HepG2 (cell line): ENCODE measurements around the gene ZNF714. TPM values are rescaled to one million over a fixed set of nuclear protein-coding genes. Genes with fewer than 3 reads are reported as not detected.

Experiments
- CEBPG ChIP-seq: IDR thresholded peaks from 2 replicates; pipeline ENCODE4 v1.6.1; 2016
- EZH2 ChIP-seq: conservative IDR thresholded peaks from 2 replicates; pipeline ENCODE4 v1.6.1; 2012; ENCODE audit warnings: mild to moderate bottlenecking, low read depth, low read length, moderate library complexity
- HOXD1 ChIP-seq: sonication (generic); formaldehyde crosslinking; IDR thresholded peaks from 2 replicates; pipeline ENCODE4 v1.5.0; 2020; ENCODE audit warnings: missing genetic modification reagents
- KDM5A ChIP-seq: fragments of 200-600 bp; sonication (generic); IDR thresholded peaks from 2 replicates; pipeline ENCODE4 v1.7.0; 2018; ENCODE audit warnings: antibody characterized with exemption, mild to moderate bottlenecking, low read length, borderline replicate concordance
- KLF15 ChIP-seq: sonication (generic); formaldehyde crosslinking; IDR thresholded peaks from 2 replicates; pipeline ENCODE4 v1.8.1; 2023; ENCODE audit warnings: borderline replicate concordance, mild to moderate bottlenecking, inconsistent platforms, missing genetic modification reagents, mixed read lengths
- KMT2A ChIP-seq: sonication (generic); formaldehyde crosslinking; IDR thresholded peaks from 2 replicates; pipeline ENCODE4 v1.4.0; 2020; ENCODE audit warnings: missing genetic modification reagents
- MEF2D ChIP-seq: sonication (generic); formaldehyde crosslinking; IDR thresholded peaks from 2 replicates; pipeline ENCODE4 v1.5.1; 2020; ENCODE audit warnings: mild to moderate bottlenecking, missing genetic modification reagents
- PCBP1 ChIP-seq: fragments of 200-400 bp; formaldehyde crosslinking; IDR thresholded peaks from 2 replicates; pipeline ENCODE4 v1.6.1; 2017; ENCODE audit warnings: mild to moderate bottlenecking, low read depth, low read length, borderline replicate concordance
- PHF21A ChIP-seq: sonication (generic); formaldehyde crosslinking; IDR thresholded peaks from 2 replicates; pipeline ENCODE4 v1.5.0; 2020; ENCODE audit warnings: mild to moderate bottlenecking, missing genetic modification reagents
- YY1 ChIP-seq: IDR thresholded peaks from 2 replicates; pipeline ENCODE4 v1.6.1; 2011; ENCODE audit warnings: low read length, low read depth, moderate library complexity, mild to moderate bottlenecking; ENCODE audit not compliant: insufficient read depth, insufficient replicate concordance
- ZNF292 ChIP-seq: sonication (generic); formaldehyde crosslinking; IDR thresholded peaks from 2 replicates; pipeline ENCODE4 v1.8.1; 2022; ENCODE audit warnings: mild to moderate bottlenecking, low read depth, missing genetic modification reagents, borderline replicate concordance
- ZNF367 ChIP-seq: sonication (generic); formaldehyde crosslinking; IDR thresholded peaks from 2 replicates; pipeline ENCODE4 v1.4.0; 2020; ENCODE audit warnings: missing genetic modification reagents, borderline replicate concordance
- ZNF737 ChIP-seq: sonication (generic); formaldehyde crosslinking; IDR thresholded peaks from 2 replicates; pipeline ENCODE4 v1.5.0; 2020; ENCODE audit warnings: missing genetic modification reagents, mild to moderate bottlenecking, borderline replicate concordance
- ZSCAN22 ChIP-seq: sonication (generic); formaldehyde crosslinking; IDR thresholded peaks from 2 replicates; pipeline ENCODE4 v1.4.0; 2020; ENCODE audit warnings: mild to moderate bottlenecking, missing genetic modification reagents
- polyA plus RNA-seq, 8 experiments: library from polyadenylated mRNA; depleted of rRNA in 3 of 8; stranded (reverse) in 7 of 8; unstranded in 1 of 8; fragments of >200 nt; fragmentation: Illumina TruSeq in 4 of 8; extraction: Trizol in 4 of 8; gene quantifications; 2 replicates each; pipeline versions ENCODE4 v1.2.1 to v1.2.3, GENCODE V29; 2011 to 2016; ENCODE audit warnings: low read depth in 4 of 8, missing spikeins in 1 of 8, mixed read lengths in 1 of 8; ENCODE audit not compliant: insufficient read depth in 1 of 8
- total RNA-seq, 5 experiments: library from RNA; depleted of rRNA; stranded (reverse); fragments of >200 nt; fragmentation: Illumina TruSeq; extraction: Trizol; gene quantifications; 2 replicates each; pipeline ENCODE4 v1.2.3, GENCODE V29; 2016; ENCODE audit warnings: low read depth in 1 of 5
- TF ChIP-seq, protein P1 (sequence below): sonication (generic); formaldehyde crosslinking; IDR thresholded peaks from 2 replicates; pipeline ENCODE4 v1.4.0; 2020; ENCODE audit warnings: low read depth, mild to moderate bottlenecking, missing genetic modification reagents
- TF ChIP-seq, protein P2 (sequence below): sonication (generic); formaldehyde crosslinking; IDR thresholded peaks from 2 replicates; pipeline ENCODE4 v1.8.1; 2023; ENCODE audit warnings: missing genetic modification reagents, mild to moderate bottlenecking, borderline replicate concordance
- TF ChIP-seq, protein P3 (sequence below): sonication (generic); formaldehyde crosslinking; IDR thresholded peaks from 2 replicates; pipeline ENCODE4 v1.5.0; 2020; ENCODE audit warnings: mild to moderate bottlenecking, missing genetic modification reagents, moderate library complexity
- TF ChIP-seq, protein P4 (sequence below): sonication (generic); formaldehyde crosslinking; conservative IDR thresholded peaks from 2 replicates; pipeline ENCODE4 v1.8.0; 2022; ENCODE audit warnings: mild to moderate bottlenecking, moderate library complexity, missing genetic modification reagents
- TF ChIP-seq, protein P5 (sequence below): sonication (generic); formaldehyde crosslinking; IDR thresholded peaks from 2 replicates; pipeline ENCODE4 v1.4.0; 2020; ENCODE audit warnings: missing genetic modification reagents, borderline replicate concordance

The ZNF714 gene
- total and polyA plus RNA-seq, 2 of the 13 experiments (the other 11 are each of a cell fraction or from before 2014, with no cell fraction given): 6.7 to 27.8 TPM

DNA sequence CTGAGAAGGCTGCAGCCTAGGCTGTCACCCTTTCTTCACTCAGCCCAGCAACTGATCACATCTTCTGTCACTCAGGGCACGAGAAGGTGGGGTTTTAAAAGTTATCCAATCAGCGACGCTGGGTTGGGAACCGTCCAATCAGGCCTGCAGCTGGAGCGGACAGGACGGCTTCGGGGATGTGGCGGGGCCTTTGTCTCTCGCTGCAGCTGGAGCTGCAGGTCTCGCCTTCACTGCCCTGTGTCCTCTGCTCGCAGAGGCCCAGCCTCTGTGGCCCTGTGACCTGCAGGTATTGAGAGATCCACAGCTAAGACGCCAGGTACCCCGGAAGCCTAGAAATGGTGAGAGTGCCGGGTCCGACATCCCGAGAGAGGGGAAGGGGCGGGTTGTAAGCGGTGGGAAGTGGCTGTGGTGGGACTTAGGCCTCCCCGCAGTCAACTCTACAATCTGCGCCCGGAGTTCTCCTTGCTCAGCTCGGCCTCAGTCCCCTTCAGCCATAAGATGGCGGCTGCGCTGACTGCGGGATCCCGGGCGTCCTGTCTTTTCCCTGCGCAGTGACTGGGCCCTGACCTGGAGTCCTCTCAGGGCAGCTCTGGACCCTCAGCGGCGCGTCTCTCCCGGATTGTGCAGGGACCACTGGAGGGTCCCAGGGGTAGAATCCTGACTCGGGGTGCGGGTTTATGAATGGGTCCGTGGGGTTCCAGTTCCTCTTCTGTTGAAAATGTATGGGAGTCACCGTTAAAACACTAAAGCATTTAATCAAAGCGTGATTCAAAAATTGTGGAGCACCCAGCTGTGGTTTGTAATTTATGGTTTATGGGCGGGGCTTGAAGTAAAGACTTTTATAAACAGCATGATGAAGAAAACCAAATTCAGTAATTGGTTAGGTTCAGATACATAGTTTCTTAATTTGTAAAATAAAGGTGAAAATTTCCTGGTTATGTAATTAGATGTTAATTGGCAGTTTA lies at the start of gene ZNF714 (continued):
- TF ChIP-seq, protein P1, sequence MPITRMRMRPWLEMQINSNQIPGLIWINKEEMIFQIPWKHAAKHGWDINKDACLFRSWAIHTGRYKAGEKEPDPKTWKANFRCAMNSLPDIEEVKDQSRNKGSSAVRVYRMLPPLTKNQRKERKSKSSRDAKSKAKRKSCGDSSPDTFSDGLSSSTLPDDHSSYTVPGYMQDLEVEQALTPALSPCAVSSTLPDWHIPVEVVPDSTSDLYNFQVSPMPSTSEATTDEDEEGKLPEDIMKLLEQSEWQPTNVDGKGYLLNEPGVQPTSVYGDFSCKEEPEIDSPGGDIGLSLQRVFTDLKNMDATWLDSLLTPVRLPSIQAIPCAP (CRISPR knock-in tag): no peak
- no peak for TF ChIP-seq ZNF737
- no peak for TF ChIP-seq HOXD1
- no peak for TF ChIP-seq KLF15 (CRISPR knock-in tag)
- TF ChIP-seq KMT2A: peak; percentile 81; the same call in 1 of the 2 replicates
- TF ChIP-seq EZH2: no peak
- peak; percentile 87 for TF ChIP-seq YY1
- TF ChIP-seq MEF2D: no peak
- no peak for TF ChIP-seq PCBP1
- TF ChIP-seq CEBPG (CRISPR knock-in tag): no peak
- TF ChIP-seq, protein P2, sequence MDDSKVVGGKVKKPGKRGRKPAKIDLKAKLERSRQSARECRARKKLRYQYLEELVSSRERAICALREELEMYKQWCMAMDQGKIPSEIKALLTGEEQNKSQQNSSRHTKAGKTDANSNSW (CRISPR knock-in tag): no peak
- TF ChIP-seq ZNF292: peak; percentile 86; the same call in 1 of the 2 replicates
- TF ChIP-seq, protein P3, sequence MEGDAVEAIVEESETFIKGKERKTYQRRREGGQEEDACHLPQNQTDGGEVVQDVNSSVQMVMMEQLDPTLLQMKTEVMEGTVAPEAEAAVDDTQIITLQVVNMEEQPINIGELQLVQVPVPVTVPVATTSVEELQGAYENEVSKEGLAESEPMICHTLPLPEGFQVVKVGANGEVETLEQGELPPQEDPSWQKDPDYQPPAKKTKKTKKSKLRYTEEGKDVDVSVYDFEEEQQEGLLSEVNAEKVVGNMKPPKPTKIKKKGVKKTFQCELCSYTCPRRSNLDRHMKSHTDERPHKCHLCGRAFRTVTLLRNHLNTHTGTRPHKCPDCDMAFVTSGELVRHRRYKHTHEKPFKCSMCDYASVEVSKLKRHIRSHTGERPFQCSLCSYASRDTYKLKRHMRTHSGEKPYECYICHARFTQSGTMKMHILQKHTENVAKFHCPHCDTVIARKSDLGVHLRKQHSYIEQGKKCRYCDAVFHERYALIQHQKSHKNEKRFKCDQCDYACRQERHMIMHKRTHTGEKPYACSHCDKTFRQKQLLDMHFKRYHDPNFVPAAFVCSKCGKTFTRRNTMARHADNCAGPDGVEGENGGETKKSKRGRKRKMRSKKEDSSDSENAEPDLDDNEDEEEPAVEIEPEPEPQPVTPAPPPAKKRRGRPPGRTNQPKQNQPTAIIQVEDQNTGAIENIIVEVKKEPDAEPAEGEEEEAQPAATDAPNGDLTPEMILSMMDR (CRISPR knock-in tag): no peak
- TF ChIP-seq KDM5A: 0 out of 2 replicates have a peak, but pooled peaks have one; percentile 29
- no peak for TF ChIP-seq ZSCAN22
- peak; percentile 50; the same call in 1 of the 2 replicates for TF ChIP-seq PHF21A (CRISPR knock-in tag)
- TF ChIP-seq, protein P4, sequence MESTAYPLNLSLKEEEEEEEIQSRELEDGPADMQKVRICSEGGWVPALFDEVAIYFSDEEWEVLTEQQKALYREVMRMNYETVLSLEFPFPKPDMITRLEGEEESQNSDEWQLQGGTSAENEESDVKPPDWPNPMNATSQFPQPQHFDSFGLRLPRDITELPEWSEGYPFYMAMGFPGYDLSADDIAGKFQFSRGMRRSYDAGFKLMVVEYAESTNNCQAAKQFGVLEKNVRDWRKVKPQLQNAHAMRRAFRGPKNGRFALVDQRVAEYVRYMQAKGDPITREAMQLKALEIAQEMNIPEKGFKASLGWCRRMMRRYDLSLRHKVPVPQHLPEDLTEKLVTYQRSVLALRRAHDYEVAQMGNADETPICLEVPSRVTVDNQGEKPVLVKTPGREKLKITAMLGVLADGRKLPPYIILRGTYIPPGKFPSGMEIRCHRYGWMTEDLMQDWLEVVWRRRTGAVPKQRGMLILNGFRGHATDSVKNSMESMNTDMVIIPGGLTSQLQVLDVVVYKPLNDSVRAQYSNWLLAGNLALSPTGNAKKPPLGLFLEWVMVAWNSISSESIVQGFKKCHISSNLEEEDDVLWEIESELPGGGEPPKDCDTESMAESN (CRISPR knock-in tag): no peak
- TF ChIP-seq, protein P5, sequence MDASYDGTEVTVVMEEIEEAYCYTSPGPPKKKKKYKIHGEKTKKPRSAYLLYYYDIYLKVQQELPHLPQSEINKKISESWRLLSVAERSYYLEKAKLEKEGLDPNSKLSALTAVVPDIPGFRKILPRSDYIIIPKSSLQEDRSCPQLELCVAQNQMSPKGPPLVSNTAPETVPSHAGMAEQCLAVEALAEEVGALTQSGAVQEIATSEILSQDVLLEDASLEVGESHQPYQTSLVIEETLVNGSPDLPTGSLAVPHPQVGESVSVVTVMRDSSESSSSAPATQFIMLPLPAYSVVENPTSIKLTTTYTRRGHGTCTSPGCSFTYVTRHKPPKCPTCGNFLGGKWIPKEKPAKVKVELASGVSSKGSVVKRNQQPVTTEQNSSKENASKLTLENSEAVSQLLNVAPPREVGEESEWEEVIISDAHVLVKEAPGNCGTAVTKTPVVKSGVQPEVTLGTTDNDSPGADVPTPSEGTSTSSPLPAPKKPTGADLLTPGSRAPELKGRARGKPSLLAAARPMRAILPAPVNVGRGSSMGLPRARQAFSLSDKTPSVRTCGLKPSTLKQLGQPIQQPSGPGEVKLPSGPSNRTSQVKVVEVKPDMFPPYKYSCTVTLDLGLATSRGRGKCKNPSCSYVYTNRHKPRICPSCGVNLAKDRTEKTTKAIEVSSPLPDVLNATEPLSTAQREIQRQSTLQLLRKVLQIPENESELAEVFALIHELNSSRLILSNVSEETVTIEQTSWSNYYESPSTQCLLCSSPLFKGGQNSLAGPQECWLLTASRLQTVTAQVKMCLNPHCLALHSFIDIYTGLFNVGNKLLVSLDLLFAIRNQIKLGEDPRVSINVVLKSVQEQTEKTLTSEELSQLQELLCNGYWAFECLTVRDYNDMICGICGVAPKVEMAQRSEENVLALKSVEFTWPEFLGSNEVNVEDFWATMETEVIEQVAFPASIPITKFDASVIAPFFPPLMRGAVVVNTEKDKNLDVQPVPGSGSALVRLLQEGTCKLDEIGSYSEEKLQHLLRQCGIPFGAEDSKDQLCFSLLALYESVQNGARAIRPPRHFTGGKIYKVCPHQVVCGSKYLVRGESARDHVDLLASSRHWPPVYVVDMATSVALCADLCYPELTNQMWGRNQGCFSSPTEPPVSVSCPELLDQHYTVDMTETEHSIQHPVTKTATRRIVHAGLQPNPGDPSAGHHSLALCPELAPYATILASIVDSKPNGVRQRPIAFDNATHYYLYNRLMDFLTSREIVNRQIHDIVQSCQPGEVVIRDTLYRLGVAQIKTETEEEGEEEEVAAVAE (CRISPR knock-in tag): no peak
- no peak for TF ChIP-seq ZNF367
